Liver (tissue), 9 donors: Measurements from ENCODE around the gene SLC28A3. TPM values are rescaled to one million over a fixed set of nuclear protein-coding genes. Genes with fewer than 3 reads are reported as not detected.

Experiments
- DNase-seq: peaks from one replicate; pipeline ENCODE4 v3.0.0-alpha.2; 2017; ENCODE audit warnings: low spot score
- H3K27ac ChIP-seq, 2 donors: one replicate each; pipeline ENCODE4 v1.7.0; 2013; ENCODE audit warnings: inconsistent platforms in 2 of 2, low read length in 2 of 2, control low read depth in 1 of 2, low read depth in 1 of 2, mild to moderate bottlenecking in 1 of 2
- H3K27me3 ChIP-seq, 4 donors: one replicate each; pipeline versions ENCODE4 v1.6.1 to v1.7.0; 2013; ENCODE audit warnings: low read length in 3 of 4, inconsistent platforms in 1 of 4, mild to moderate bottlenecking in 1 of 4, moderate library complexity in 1 of 4; ENCODE audit not compliant: control insufficient read depth in 4 of 4, insufficient read depth in 4 of 4
- H3K36me3 ChIP-seq, 4 donors: one replicate each; pipeline versions ENCODE4 v1.6.1 to v1.7.0; 2013; ENCODE audit warnings: low read length in 3 of 4, mild to moderate bottlenecking in 3 of 4, low read depth in 1 of 4, moderate library complexity in 1 of 4; ENCODE audit not compliant: control insufficient read depth in 4 of 4, insufficient read depth in 3 of 4
- H3K4me1 ChIP-seq, 4 donors: one replicate each; pipeline versions ENCODE4 v1.6.1 to v1.7.0; 2013; ENCODE audit warnings: low read length in 3 of 4, mild to moderate bottlenecking in 3 of 4, moderate library complexity in 1 of 4; ENCODE audit not compliant: control insufficient read depth in 4 of 4, insufficient read depth in 4 of 4
- H3K4me3 ChIP-seq, 3 donors: one replicate each; pipeline versions ENCODE4 v1.6.1 to v1.7.0; 2013; ENCODE audit warnings: low read length in 3 of 3, control low read depth in 1 of 3, low read depth in 1 of 3, mild to moderate bottlenecking in 1 of 3
- H3K9ac ChIP-seq, 2 donors: one replicate each; pipeline ENCODE4 v1.7.0; 2013; ENCODE audit warnings: low read length in 2 of 2, mild to moderate bottlenecking in 2 of 2, moderate library complexity in 2 of 2, control low read depth in 1 of 2, low read depth in 1 of 2
- H3K9me3 ChIP-seq, 4 donors: one replicate each; pipeline versions ENCODE4 v1.6.1 to v1.7.0; 2013; ENCODE audit warnings: low read length in 3 of 4; ENCODE audit not compliant: control insufficient read depth in 4 of 4
- EGR1 ChIP-seq, 2 donors: IDR thresholded peaks; 2 replicates each; pipeline ENCODE4 v1.6.1; 2016 to 2018; ENCODE audit warnings: antibody characterized with exemption in 2 of 2, low read depth in 2 of 2
- FOXA1 ChIP-seq: IDR thresholded peaks from 2 replicates; pipeline ENCODE4 v1.6.1; 2016; ENCODE audit warnings: antibody characterized with exemption
- FOXA2 ChIP-seq: IDR thresholded peaks from 2 replicates; pipeline ENCODE4 v1.6.1; 2016; ENCODE audit warnings: antibody characterized with exemption
- GABPA ChIP-seq, 2 donors: IDR thresholded peaks in 1 of 2; conservative IDR thresholded peaks in 1 of 2; 2 replicates each; pipeline ENCODE4 v1.6.1; 2016; ENCODE audit warnings: antibody characterized with exemption in 2 of 2, mild to moderate bottlenecking in 1 of 2, moderate library complexity in 1 of 2
- HNF4A ChIP-seq, 2 donors: conservative IDR thresholded peaks; 2 replicates each; pipeline ENCODE4 v1.6.1; 2016; ENCODE audit warnings: antibody characterized with exemption in 2 of 2, mild to moderate bottlenecking in 2 of 2
- HNF4G ChIP-seq: IDR thresholded peaks from 2 replicates; pipeline ENCODE4 v1.6.1; 2016; ENCODE audit warnings: antibody characterized with exemption
- JUND ChIP-seq, 2 donors: IDR thresholded peaks; 2 replicates each; pipeline ENCODE4 v1.6.1; 2016; ENCODE audit warnings: antibody characterized with exemption in 2 of 2
- NR2F2 ChIP-seq: IDR thresholded peaks from 2 replicates; pipeline ENCODE4 v1.6.1; 2016; ENCODE audit warnings: antibody characterized with exemption
- RAD21 ChIP-seq, 2 donors: IDR thresholded peaks; 2 replicates each; pipeline ENCODE4 v1.6.1; 2016; ENCODE audit warnings: antibody characterized with exemption in 2 of 2, mild to moderate bottlenecking in 2 of 2
- RXRA ChIP-seq, 2 donors: IDR thresholded peaks; 2 replicates each; pipeline ENCODE4 v1.6.1; 2017 to 2018; ENCODE audit warnings: antibody characterized with exemption in 2 of 2, mild to moderate bottlenecking in 1 of 2
- SP1 ChIP-seq: IDR thresholded peaks from 2 replicates; pipeline ENCODE4 v1.6.1; 2018; ENCODE audit warnings: antibody characterized with exemption, mild to moderate bottlenecking
- TAF1 ChIP-seq: conservative IDR thresholded peaks from 2 replicates; pipeline ENCODE4 v1.6.1; 2016; ENCODE audit warnings: antibody characterized with exemption, mild to moderate bottlenecking
- WGBS: extraction: QIAGEN DNeasy Blood & Tissue Kit; methylation state at CpG from one replicate; pipeline ENCODE4 v1.1.7; 2013; 5-methylcytosine and 5-hydroxymethylcytosine counted together
- polyA plus RNA-seq, 2 donors: library from polyadenylated mRNA; stranded (reverse) in 1 of 2; unstranded in 1 of 2; fragments of 200-250 nt in 1 of 2; fragments of >200 nt in 1 of 2; fragmentation: Nextera tagmentation in 1 of 2; extraction: Ambion mirVana in 1 of 2; gene quantifications; one replicate each; pipeline versions ENCODE4 v1.2.1 to v1.2.3, GENCODE V29; 2013 to 2015
- total RNA-seq, 2 donors: library from RNA; depleted of rRNA; stranded (reverse); fragments of >200 nt; gene quantifications; one replicate each; pipeline ENCODE4 v1.2.3, GENCODE V29; 2014
- TF ChIP-seq, protein P1 (sequence below): IDR thresholded peaks from 2 replicates; pipeline ENCODE4 v1.6.1; 2016; ENCODE audit warnings: antibody characterized with exemption
- TF ChIP-seq, protein P2 (sequence below): IDR thresholded peaks from 2 replicates; pipeline ENCODE4 v1.6.1; 2016; ENCODE audit warnings: antibody characterized with exemption, mild to moderate bottlenecking
- TF ChIP-seq, protein P3 (sequence below): IDR thresholded peaks from 2 replicates; pipeline ENCODE4 v1.6.1; 2016; ENCODE audit warnings: antibody characterized with exemption
- donor health status: healthy.
- donor health status: healthy.
- donor health status: healthy.
- donor health status: healthy.
- donor health status: healthy.

The SLC28A3 gene
- total and polyA plus RNA-seq, 4 donors = 0.07 to 1.3 (median 0.28) TPM

DNA sequence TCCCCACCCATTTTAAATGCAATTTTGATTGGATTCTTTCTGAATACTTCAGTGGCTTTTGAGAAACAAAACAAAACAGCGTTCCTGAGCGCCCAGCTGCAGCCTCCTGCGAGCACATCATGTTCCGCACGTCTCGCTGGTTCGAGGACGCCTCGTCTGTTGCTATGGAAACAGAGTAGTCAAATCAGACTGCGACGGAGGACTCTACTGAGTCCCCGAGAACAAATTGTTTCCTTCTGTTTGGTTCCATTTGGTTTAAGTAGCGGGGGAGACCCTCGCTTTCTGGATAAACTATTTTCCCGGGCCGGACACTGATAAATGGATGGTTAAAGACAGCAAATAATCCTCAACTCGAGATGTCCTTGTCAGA, 69.0 kb downstream of the SLC28A3 start:
- Histone ChIP-seq H3K27me3 (peaks cover 0 to 8% (median 5%) of the 10 kb centered on the region in 4 donors), H3K9me3 (peaks cover 0 to 2% (median 0%) of the 10 kb centered on the region in 4 donors), H3K9ac (no peak overlapping the region), H3K4me1 (no peaks in the 10 kb centered on the region), H3K4me3 (no peak overlapping the region), H3K27ac (no peak overlapping the region), H3K36me3 (no peaks in the 10 kb centered on the region)
- DNase-seq = no peak
- TF ChIP-seq SP1 (peak; percentile 45), JUND (IDR thresholded peaks at IDR 0.05) (no peak)
- WGBS = 8% methylated on average over 17 of the region's 17 CpGs

DNA sequence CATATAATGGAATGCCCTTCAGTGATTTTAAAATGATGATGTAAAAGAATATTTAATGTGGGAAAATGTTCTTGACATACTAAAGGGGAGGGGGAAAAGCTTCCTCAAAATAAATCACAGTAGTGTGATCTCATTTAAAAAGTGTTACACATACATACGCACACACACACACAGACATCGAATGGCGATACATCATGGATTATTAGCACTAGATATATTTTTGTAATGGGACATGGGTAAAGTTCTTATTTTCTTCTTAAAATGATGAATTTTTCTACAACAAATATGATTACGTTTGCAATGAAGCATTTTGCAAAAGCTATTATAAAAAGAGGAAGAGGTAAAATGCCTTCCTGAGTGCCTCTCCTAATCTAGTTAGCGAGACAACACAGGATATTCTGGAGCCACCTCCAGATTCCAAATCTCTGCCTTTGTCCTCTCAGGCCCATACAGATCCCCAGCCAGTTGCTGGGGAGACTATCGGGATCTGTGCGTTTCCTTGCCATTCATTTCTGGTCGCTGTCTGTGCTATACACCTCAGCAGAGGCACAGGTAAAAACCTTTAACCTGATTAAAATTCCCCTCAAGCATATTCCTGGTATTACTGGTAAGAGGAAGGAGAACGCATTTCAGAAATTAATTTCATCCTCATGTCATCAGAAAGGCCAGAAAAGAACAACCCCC, 69.6 kb downstream of the SLC28A3 start:
- H3K4me3 ChIP-seq = no peak overlapping the region
- no peaks in the 10 kb centered on the region for H3K36me3 ChIP-seq
- DNase-seq = no peak
- TF ChIP-seq HNF4A (conservative IDR thresholded peaks at IDR 0.05) (no peak), FOXA2 (no peak), RXRA (IDR thresholded peaks at IDR 0.05) (no peak), SP1 (no peak), GABPA (IDR thresholded peaks at IDR 0.05 in 1 of 2, conservative IDR thresholded peaks at IDR 0.05 in 1 of 2) (no peak), FOXA1 (no peak), HNF4G (no peak), RAD21 (IDR thresholded peaks at IDR 0.05) (no peak), TAF1 (no peak)
- TF ChIP-seq, protein P1, sequence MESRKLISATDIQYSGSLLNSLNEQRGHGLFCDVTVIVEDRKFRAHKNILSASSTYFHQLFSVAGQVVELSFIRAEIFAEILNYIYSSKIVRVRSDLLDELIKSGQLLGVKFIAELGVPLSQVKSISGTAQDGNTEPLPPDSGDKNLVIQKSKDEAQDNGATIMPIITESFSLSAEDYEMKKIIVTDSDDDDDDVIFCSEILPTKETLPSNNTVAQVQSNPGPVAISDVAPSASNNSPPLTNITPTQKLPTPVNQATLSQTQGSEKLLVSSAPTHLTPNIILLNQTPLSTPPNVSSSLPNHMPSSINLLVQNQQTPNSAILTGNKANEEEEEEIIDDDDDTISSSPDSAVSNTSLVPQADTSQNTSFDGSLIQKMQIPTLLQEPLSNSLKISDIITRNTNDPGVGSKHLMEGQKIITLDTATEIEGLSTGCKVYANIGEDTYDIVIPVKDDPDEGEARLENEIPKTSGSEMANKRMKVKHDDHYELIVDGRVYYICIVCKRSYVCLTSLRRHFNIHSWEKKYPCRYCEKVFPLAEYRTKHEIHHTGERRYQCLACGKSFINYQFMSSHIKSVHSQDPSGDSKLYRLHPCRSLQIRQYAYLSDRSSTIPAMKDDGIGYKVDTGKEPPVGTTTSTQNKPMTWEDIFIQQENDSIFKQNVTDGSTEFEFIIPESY = no peak
- TF ChIP-seq, protein P2, sequence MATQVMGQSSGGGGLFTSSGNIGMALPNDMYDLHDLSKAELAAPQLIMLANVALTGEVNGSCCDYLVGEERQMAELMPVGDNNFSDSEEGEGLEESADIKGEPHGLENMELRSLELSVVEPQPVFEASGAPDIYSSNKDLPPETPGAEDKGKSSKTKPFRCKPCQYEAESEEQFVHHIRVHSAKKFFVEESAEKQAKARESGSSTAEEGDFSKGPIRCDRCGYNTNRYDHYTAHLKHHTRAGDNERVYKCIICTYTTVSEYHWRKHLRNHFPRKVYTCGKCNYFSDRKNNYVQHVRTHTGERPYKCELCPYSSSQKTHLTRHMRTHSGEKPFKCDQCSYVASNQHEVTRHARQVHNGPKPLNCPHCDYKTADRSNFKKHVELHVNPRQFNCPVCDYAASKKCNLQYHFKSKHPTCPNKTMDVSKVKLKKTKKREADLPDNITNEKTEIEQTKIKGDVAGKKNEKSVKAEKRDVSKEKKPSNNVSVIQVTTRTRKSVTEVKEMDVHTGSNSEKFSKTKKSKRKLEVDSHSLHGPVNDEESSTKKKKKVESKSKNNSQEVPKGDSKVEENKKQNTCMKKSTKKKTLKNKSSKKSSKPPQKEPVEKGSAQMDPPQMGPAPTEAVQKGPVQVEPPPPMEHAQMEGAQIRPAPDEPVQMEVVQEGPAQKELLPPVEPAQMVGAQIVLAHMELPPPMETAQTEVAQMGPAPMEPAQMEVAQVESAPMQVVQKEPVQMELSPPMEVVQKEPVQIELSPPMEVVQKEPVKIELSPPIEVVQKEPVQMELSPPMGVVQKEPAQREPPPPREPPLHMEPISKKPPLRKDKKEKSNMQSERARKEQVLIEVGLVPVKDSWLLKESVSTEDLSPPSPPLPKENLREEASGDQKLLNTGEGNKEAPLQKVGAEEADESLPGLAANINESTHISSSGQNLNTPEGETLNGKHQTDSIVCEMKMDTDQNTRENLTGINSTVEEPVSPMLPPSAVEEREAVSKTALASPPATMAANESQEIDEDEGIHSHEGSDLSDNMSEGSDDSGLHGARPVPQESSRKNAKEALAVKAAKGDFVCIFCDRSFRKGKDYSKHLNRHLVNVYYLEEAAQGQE = no peak
- no peaks in the 10 kb centered on the region for H3K4me1 ChIP-seq
- peaks cover 0 to 2% (median 0%) of the 10 kb centered on the region in 4 donors for H3K9me3 ChIP-seq
- WGBS = 57% methylated on average over 9 of the region's 9 CpGs
- no peak overlapping the region for H3K9ac ChIP-seq
- H3K27ac ChIP-seq = no peak overlapping the region
- peaks cover 0 to 8% (median 5%) of the 10 kb centered on the region in 4 donors for H3K27me3 ChIP-seq

DNA sequence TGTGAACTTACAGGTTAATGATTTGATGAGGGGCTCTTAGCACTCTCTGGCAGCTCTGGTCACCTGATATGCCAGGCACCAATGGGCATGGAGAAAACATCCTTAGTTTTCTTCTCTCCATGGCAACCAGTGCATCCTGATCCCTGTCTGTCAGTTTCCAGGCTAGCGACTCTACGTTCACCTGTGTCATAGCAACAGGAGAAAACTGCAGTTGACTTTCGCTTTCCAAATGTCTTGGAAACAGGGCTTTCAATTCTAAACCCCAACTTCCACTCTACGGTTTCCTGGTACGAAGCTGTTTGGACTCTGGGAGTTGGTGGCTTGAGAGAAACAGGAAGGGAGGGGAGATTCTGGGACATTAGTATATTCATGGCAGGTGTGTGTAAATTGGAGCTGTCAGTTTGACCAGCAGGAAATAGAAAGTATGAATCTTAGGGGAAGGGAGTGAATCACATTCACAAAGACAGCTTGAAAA, 74.4 kb downstream of the SLC28A3 start:
- peaks cover 0 to 11% (median 0%) of the 10 kb centered on the region in 4 donors for H3K27me3 ChIP-seq
- no peaks in the 10 kb centered on the region for H3K4me1 ChIP-seq
- no peak overlapping the region for H3K4me3 ChIP-seq
- H3K9me3 ChIP-seq = no peaks in the 10 kb centered on the region
- DNase-seq = no peak
- 25% methylated on average over 5 of the region's 5 CpGs for whole genome bisulfite sequencing
- no peak overlapping the region for H3K27ac ChIP-seq
- H3K9ac ChIP-seq = no peak overlapping the region
- H3K36me3 ChIP-seq = no peaks in the 10 kb centered on the region
- TF ChIP-seq NR2F2 (no peak), RAD21 (IDR thresholded peaks at IDR 0.05) (no peak), HNF4A (conservative IDR thresholded peaks at IDR 0.05) (no peak), EGR1 (IDR thresholded peaks at IDR 0.05; ENCODE audit: low read depth in 2 of 2) (no peak), FOXA2 (no peak), HNF4G (no peak)
- TF ChIP-seq, protein P3, sequence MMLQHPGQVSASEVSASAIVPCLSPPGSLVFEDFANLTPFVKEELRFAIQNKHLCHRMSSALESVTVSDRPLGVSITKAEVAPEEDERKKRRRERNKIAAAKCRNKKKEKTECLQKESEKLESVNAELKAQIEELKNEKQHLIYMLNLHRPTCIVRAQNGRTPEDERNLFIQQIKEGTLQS = no peak
- TF ChIP-seq, protein P2 = no peak
- TF ChIP-seq, protein P1 = no peak
